Activated CD4-positive, alpha-beta memory T cell treated with anti-CD3 and anti-CD28 coated beads, Interleukin-2, amount 10 ng/mL, durations not matched to agents 7 days and 5 days (primary cell): ENCODE results near the gene CENPW. TPM values are rescaled to one million over a fixed set of nuclear protein-coding genes. Genes with fewer than 3 reads are reported as not detected.

ENCODE experiments used
- CTCF ChIA-PET: fragments of 350-600 bp; sonication (Branson Sonifier 250); formaldehyde crosslinking; loops from one replicate; lab custom pipeline; 2021; ENCODE audit warnings: antibody characterized with exemption, inconsistent platforms; lab: Charles Lee
- POLR2A ChIA-PET: fragments of 350-600 bp; sonication (Branson Sonifier 250); formaldehyde crosslinking; loops from one replicate; lab custom pipeline; 2021; ENCODE audit warnings: antibody characterized with exemption; lab: Charles Lee
- DNase-seq: peaks from one replicate; pipeline ENCODE4 v3.0.0-alpha.2; 2020
- H3K27ac Mint-ChIP-seq: one replicate; pipeline ENCODE4 v1.8.0; 2021; ENCODE audit warnings: mild to moderate bottlenecking, mixed read lengths
- H3K27me3 Mint-ChIP-seq: one replicate; pipeline ENCODE4 v1.8.0; 2021; ENCODE audit warnings: mixed read lengths
- H3K36me3 Mint-ChIP-seq: one replicate; pipeline ENCODE4 v1.8.0; 2021; ENCODE audit warnings: low read depth, mixed read lengths
- H3K4me1 Mint-ChIP-seq: one replicate; pipeline ENCODE4 v1.8.0; 2021; ENCODE audit warnings: mixed read lengths
- H3K4me3 Mint-ChIP-seq: one replicate; pipeline ENCODE4 v1.8.0; 2021; ENCODE audit warnings: mild to moderate bottlenecking, mixed read lengths
- H3K9me3 Mint-ChIP-seq: one replicate; pipeline ENCODE4 v1.8.0; 2021; ENCODE audit warnings: mixed read lengths
- total RNA-seq, 2 experiments: library from RNA; stranded (reverse); gene quantifications; one replicate each; pipeline ENCODE4 v1.2.3, GENCODE V29; 2021

The CENPW gene
- total RNA-seq, 2 experiments from 2014 or later, result 54.3 to 54.6 TPM

GRCh38 chr6:126341126-126341525, 1.2 kb downstream of the CENPW start:
- peaks cover 30% of the 10 kb centered on the region for H3K4me1 Mint-ChIP-seq
- POLR2A ChIA-PET, result interaction anchor here (1.4 to 1.7 kb wide), 5 partner anchors 19 to 560 kb away, joined by 4 to 12 read pairs (median 6); partner anchors contain the start of gene NCOA7
- H3K4me3 Mint-ChIP-seq, result no peak overlapping the region
- H3K9me3 Mint-ChIP-seq, result no peaks in the 10 kb centered on the region
- H3K36me3 Mint-ChIP-seq, result no peaks in the 10 kb centered on the region
- CTCF ChIA-PET, result interaction anchor here (1.4 to 4.9 kb wide), 5 partner anchors 20 to 560 kb away, joined by 3 to 23 read pairs (median 4); no protein-coding TSS in a partner anchor
- peak overlapping the region; percentile 16 for H3K27ac Mint-ChIP-seq
- H3K27me3 Mint-ChIP-seq, result no peaks in the 10 kb centered on the region
- no peak for DNase-seq

GRCh38 chr6:126344181-126344580, 4.3 kb downstream of the CENPW start:
- POLR2A ChIA-PET, result no interaction called here
- DNase-seq, result no peak
- H3K27me3 Mint-ChIP-seq, result no peaks in the 10 kb centered on the region

GRCh38 chr6:126351960-126352359, 12.0 kb downstream of the CENPW start:
- CTCF ChIA-PET, result interaction anchor here (0.7 kb wide), 1 partner anchor 9 kb away, joined by 3 read pairs; no protein-coding TSS in a partner anchor
- POLR2A ChIA-PET, result interaction anchor here (0.8 kb wide), 1 partner anchor 12 kb away, joined by 3 read pairs; the partner anchor contains the start of gene CENPW
- Mint-ChIP-seq H3K27me3 (no peaks in the 10 kb centered on the region), H3K9me3 (no peaks in the 10 kb centered on the region), H3K4me1 (peaks cover 4% of the 10 kb centered on the region), H3K36me3 (peaks cover 6% of the 10 kb centered on the region), H3K27ac (no peak overlapping the region), H3K4me3 (no peak overlapping the region)
- no peak for DNase-seq

More at GRCh38 chr6:126344181-126344580, 4.3 kb downstream of the CENPW start:
- no peaks in the 10 kb centered on the region for H3K9me3 Mint-ChIP-seq
- peaks cover 30% of the 10 kb centered on the region for H3K4me1 Mint-ChIP-seq
- CTCF ChIA-PET, result interaction anchor here (1.6 kb wide), 1 partner anchor 17 kb away, joined by 9 read pairs; no protein-coding TSS in a partner anchor
- H3K4me3 Mint-ChIP-seq, result no peak overlapping the region
- no peak overlapping the region for H3K27ac Mint-ChIP-seq
- no peaks in the 10 kb centered on the region for H3K36me3 Mint-ChIP-seq

- H3K4me3 Mint-ChIP-seq, result no peak overlapping the region
- POLR2A ChIA-PET, result interaction anchor here (0.8 kb wide), 1 partner anchor 12 kb away, joined by 3 read pairs; the partner anchor contains the start of gene CENPW
- CTCF ChIA-PET, result interaction anchor here (0.7 kb wide), 1 partner anchor 9 kb away, joined by 3 read pairs; no protein-coding TSS in a partner anchor
Measured at GRCh38 chr6:126352514-126352913, 12.6 kb downstream of the CENPW start.

GRCh38 chr6:126356526-126356925, 16.6 kb downstream of the CENPW start:
- no peak overlapping the region for H3K4me3 Mint-ChIP-seq
- H3K9me3 Mint-ChIP-seq, result no peaks in the 10 kb centered on the region
- CTCF ChIA-PET, result no interaction called here
- no peak overlapping the region for H3K27ac Mint-ChIP-seq
- peaks cover 15% of the 10 kb centered on the region for H3K36me3 Mint-ChIP-seq
- no peaks in the 10 kb centered on the region for H3K27me3 Mint-ChIP-seq
- POLR2A ChIA-PET, result no interaction called here
- H3K4me1 Mint-ChIP-seq, result peaks cover 4% of the 10 kb centered on the region
- no peak for DNase-seq

More at GRCh38 chr6:126352514-126352913, 12.6 kb downstream of the CENPW start:
- Mint-ChIP-seq H3K27me3 (no peaks in the 10 kb centered on the region), H3K27ac (no peak overlapping the region), H3K9me3 (no peaks in the 10 kb centered on the region), H3K36me3 (peaks cover 9% of the 10 kb centered on the region), H3K4me1 (peaks cover 4% of the 10 kb centered on the region)
- no peak for DNase-seq

- Mint-ChIP-seq H3K27ac (no peak overlapping the region), H3K4me3 (no peak overlapping the region), H3K4me1 (no peaks in the 10 kb centered on the region), H3K9me3 (no peaks in the 10 kb centered on the region), H3K27me3 (no peaks in the 10 kb centered on the region), H3K36me3 (peaks cover 15% of the 10 kb centered on the region)
- DNase-seq, result no peak
- ChIA-PET CTCF (interaction anchor here (1.9 to 3.5 kb wide), 2 partner anchors 15 to 19 kb away, joined by 9 to 23 read pairs; partner anchors contain the start of gene CENPW), POLR2A (interaction anchor here (1.5 kb wide), 1 partner anchor 18 kb away, joined by 6 read pairs; no protein-coding TSS in a partner anchor)
Measured at GRCh38 chr6:126359936-126360537, 20.1 kb downstream of the CENPW start.

- ChIA-PET CTCF (interaction anchor here (0.9 to 3.5 kb wide), 6 partner anchors 9 to 21 kb away, joined by 3 to 23 read pairs (median 3); partner anchors contain the start of gene CENPW), POLR2A (no interaction called here)
- Mint-ChIP-seq H3K4me3 (no peak overlapping the region), H3K9me3 (no peaks in the 10 kb centered on the region), H3K27me3 (no peaks in the 10 kb centered on the region), H3K27ac (no peak overlapping the region), H3K36me3 (peaks cover 11% of the 10 kb centered on the region), H3K4me1 (no peaks in the 10 kb centered on the region)
- no peak for DNase-seq
Measured at GRCh38 chr6:126361832-126362440, 22.0 kb downstream of the CENPW start.

- ChIA-PET POLR2A (no interaction called here), CTCF (no interaction called here)
- Mint-ChIP-seq H3K9me3 (peaks cover 2% of the 10 kb centered on the region), H3K27me3 (no peaks in the 10 kb centered on the region), H3K4me1 (no peaks in the 10 kb centered on the region), H3K36me3 (no peaks in the 10 kb centered on the region), H3K27ac (no peak overlapping the region), H3K4me3 (no peak overlapping the region)
- no peak for DNase-seq
Measured at GRCh38 chr6:126367849-126368248, 27.9 kb downstream of the CENPW start.

GRCh38 chr6:126372626-126373025, 32.7 kb downstream of the CENPW start:
- no peak for DNase-seq
- H3K9me3 Mint-ChIP-seq, result peaks cover 2% of the 10 kb centered on the region
- H3K27me3 Mint-ChIP-seq, result no peaks in the 10 kb centered on the region
- no peaks in the 10 kb centered on the region for H3K36me3 Mint-ChIP-seq
- H3K4me3 Mint-ChIP-seq, result no peak overlapping the region
- no peaks in the 10 kb centered on the region for H3K4me1 Mint-ChIP-seq
- POLR2A ChIA-PET, result no interaction called here
- no peak overlapping the region for H3K27ac Mint-ChIP-seq
- CTCF ChIA-PET, result no interaction called here

GRCh38 chr6:126373344-126373743, 33.4 kb downstream of the CENPW start:
- CTCF ChIA-PET, result interaction anchor here (1.2 kb wide), 1 partner anchor 12 kb away, joined by 4 read pairs; no protein-coding TSS in a partner anchor
- no peaks in the 10 kb centered on the region for H3K9me3 Mint-ChIP-seq
- no peaks in the 10 kb centered on the region for H3K4me1 Mint-ChIP-seq
- H3K36me3 Mint-ChIP-seq, result no peaks in the 10 kb centered on the region
- no peak overlapping the region for H3K4me3 Mint-ChIP-seq
- no peak overlapping the region for H3K27ac Mint-ChIP-seq
- POLR2A ChIA-PET, result no interaction called here
- no peak for DNase-seq
- no peaks in the 10 kb centered on the region for H3K27me3 Mint-ChIP-seq

- CTCF ChIA-PET, result interaction anchor here (1.2 kb wide), 1 partner anchor 13 kb away, joined by 4 read pairs; no protein-coding TSS in a partner anchor
- H3K27ac Mint-ChIP-seq, result no peak overlapping the region
Measured at GRCh38 chr6:126374372-126374771, 34.5 kb downstream of the CENPW start.

GRCh38 chr6:126376682-126377081, 36.8 kb downstream of the CENPW start:
- ChIA-PET CTCF (no interaction called here), POLR2A (no interaction called here)
- H3K9me3 Mint-ChIP-seq, result no peaks in the 10 kb centered on the region
- H3K4me3 Mint-ChIP-seq, result no peak overlapping the region
- H3K27me3 Mint-ChIP-seq, result no peaks in the 10 kb centered on the region
- no peak for DNase-seq
- H3K4me1 Mint-ChIP-seq, result no peaks in the 10 kb centered on the region
- H3K36me3 Mint-ChIP-seq, result no peaks in the 10 kb centered on the region
- no peak overlapping the region for H3K27ac Mint-ChIP-seq

More at GRCh38 chr6:126374372-126374771, 34.5 kb downstream of the CENPW start:
- no peaks in the 10 kb centered on the region for H3K9me3 Mint-ChIP-seq
- H3K4me3 Mint-ChIP-seq, result no peak overlapping the region
- H3K27me3 Mint-ChIP-seq, result no peaks in the 10 kb centered on the region
- no peaks in the 10 kb centered on the region for H3K4me1 Mint-ChIP-seq
- POLR2A ChIA-PET, result no interaction called here
- no peak for DNase-seq
- H3K36me3 Mint-ChIP-seq, result no peaks in the 10 kb centered on the region

- Mint-ChIP-seq H3K9me3 (no peaks in the 10 kb centered on the region), H3K4me1 (no peaks in the 10 kb centered on the region), H3K4me3 (no peak overlapping the region), H3K27ac (no peak overlapping the region), H3K36me3 (no peaks in the 10 kb centered on the region), H3K27me3 (no peaks in the 10 kb centered on the region)
- ChIA-PET POLR2A (no interaction called here), CTCF (no interaction called here)
- no peak for DNase-seq
Measured at GRCh38 chr6:126377594-126378153, 37.8 kb downstream of the CENPW start.
